HG02610 (cell line): ENCODE data around the gene FKBP11.

Source experiments
- ATAC-seq: cut with Tn5 transposase; IDR thresholded peaks from one replicate; pipeline ENCODE4 v1.9.1; 2021; ENCODE audit warnings: mild to moderate bottlenecking, moderate library complexity; ENCODE audit not compliant: unreplicated experiment

FKBP11 gene

DNA sequence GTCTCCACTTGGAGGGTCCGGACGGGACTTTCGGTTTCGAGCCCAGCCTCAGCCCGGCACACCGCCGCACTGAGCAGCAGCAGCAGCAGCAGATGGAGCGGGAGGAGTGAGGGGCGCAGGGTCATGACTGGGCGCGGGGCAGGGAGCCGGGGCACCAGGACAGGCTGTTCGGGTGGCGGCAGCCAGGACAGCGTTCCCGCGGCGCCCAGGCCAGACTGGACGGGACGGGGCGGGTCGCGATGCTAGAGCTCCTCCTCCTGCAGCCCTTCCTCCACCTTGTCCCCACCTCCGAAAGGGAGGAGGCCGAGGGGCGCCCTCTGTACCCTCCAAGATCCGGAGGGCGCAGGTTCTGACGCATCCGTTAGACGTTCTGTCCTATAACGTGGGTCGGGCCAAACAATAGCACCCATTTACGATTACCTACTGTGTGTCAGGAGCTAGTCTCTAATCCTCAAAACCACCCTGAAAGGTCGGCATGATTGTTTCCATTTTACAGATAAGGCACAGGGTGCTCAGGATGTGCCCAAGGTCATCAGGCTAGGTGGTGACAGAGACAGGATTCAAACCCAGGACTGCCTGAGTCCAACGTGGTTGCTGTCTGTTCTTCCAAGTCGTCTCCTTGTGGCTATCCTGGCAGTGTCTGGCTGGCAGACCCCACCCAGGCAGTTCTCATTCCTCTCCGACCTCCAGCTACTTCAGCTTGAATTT lies at the start of gene FKBP11:
Gene FKBP11, minus strand, starts transcription at position 189 of the 708 bp plus-strand sequence. Its CDS starts 64 bp downstream, at position 125.
- peak; percentile 56 for ATAC-seq

DNA sequence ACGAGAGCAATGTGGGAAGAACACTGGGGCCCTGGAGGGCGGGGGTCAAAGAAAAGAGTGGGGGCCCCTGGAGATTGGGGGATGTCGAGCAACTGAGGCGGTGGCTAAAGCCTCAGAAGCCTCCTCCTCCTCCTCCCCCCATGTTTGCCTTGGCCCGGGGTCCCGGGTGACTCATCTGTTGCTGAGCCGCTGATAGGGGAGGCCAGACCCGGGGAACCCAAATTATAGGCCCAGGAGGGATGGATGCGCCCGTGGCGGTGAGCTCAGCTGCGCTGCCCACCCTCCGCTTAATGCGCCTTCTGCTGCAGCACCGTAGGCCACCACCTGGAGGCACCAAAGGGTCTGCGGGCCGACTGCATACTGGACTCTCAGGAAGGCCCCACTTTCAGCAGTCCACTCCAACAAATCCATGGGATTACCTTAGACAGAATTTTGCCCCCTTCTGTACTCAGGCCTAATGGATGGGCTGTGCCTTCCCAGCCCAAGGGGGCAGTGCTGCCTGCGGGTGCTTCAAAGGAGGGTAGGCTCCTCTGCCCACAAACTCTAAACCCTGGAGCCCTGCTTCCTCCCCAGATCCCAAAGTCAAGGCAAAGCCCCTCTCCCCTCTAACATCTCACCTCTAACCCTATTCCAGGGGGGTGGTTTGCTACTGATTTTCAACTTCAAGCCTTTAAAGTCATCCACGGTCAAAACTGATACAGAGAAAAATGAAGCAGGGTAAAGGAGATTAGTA lies 48.8 kb upstream of the FKBP11 start:
- ATAC-seq, result no peak

DNA sequence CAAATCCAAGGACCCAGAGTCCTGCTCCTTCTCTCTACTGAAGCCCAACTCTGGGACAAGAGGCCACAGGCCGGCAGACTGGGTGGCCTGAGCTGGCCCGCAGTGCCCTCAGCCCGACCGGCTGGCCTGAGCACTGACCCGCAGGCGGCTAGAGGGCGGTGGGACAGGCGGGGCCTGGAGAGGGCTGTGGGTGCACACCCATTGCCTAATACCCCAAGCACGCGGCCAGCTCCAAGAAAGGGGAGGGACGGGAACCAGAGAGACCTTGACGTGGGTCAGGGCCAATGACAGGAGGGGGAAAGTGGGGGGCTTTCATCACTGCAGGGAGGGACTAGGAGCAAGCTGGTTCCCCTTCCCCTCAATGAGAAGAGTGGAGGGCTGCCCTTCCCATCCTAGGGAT lies 48.2 kb upstream of the FKBP11 start:
- ATAC-seq, result no peak

DNA sequence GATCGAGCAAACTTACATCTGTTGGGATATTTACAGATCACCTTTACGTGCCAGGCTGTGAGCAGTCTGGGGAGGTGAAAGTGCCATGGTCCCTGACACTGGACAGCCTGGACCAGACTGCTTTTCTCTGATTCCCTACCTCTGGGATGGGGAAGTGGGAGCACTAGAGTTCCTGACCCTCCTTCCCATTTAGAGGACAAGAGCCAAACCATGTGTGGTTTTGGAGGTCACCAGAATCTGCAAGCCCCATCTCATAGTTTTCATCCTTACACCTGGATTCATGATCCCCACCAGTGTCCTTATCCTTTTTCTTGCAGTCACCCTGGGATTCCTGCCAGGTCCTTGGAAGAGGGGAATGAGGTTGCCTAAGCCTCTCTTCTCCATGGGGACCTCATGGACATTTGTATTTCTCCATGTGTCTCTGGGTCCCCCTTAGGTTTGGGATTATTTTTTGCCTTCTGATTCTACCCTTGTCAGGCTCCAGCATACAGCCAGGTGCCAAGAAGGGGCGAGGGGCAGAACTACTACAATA lies 47.7 kb upstream of the FKBP11 start:
- no peak for ATAC-seq

DNA sequence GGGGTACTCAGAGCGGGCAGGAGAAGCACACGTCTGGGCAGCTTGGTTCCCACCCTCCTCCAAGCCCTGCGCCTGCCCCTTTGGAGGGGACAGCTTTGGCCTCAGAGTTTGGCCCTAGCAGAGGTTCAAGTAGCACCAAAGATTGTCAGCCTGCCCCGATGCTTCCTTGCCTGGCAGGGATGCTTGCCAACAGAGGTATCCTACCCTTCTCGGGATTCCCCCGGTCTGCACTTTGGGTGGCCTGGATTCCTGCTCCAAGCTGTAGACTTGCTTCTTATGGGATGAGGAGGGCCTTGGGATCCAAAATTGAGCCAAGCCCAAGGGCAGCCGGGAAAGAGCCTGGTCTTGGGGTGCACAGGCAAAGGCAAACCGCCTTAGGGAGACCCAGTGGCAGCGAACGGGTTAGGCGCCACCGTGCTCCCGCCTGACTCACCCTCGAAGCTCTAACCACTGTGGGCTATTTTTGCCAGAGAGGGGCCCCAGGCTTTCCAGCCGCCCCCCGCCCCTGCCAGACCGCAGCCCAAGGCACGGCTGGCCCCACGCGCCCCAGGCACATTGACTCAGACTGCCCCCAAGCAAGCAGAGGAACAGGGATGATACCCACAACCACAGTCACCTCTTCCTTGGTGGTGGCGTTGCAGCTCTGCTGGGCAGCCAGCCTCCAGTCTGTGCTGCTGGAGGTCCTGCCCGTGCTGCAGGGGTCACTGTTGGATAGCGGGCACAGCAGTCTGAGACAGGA lies 47.1 kb upstream of the FKBP11 start:
- no peak for ATAC-seq

DNA sequence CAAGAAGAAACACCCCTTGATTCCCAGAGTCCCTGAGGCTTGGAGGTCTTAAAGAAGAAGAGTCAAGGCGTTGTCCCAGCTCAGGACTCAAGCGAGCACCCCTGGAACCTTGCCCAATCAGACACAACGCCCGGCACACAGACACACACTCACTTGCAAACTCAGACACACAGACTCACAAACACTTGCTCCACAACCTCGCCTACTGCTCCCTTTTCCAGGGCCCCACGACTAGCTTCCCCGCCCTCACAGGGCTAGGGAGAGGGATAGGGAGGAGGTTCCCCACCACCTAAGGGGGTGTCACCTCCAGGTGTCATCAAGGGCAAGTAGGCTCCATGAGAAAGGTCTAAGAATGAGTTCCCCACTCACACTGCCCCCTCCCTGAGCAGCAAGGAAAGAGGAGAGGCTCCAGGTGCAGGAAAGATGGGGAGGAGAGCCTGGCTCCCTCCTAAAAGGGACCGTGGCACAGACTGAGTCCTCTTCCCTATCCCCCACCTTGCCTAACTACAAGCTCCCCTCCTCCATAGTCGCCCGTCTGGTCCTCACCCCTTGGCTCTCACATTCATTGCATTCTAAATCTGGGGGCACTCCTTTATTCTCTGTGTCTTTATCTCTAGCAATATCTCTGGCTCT lies 45.5 kb upstream of the FKBP11 start:
- no peak for ATAC-seq

DNA sequence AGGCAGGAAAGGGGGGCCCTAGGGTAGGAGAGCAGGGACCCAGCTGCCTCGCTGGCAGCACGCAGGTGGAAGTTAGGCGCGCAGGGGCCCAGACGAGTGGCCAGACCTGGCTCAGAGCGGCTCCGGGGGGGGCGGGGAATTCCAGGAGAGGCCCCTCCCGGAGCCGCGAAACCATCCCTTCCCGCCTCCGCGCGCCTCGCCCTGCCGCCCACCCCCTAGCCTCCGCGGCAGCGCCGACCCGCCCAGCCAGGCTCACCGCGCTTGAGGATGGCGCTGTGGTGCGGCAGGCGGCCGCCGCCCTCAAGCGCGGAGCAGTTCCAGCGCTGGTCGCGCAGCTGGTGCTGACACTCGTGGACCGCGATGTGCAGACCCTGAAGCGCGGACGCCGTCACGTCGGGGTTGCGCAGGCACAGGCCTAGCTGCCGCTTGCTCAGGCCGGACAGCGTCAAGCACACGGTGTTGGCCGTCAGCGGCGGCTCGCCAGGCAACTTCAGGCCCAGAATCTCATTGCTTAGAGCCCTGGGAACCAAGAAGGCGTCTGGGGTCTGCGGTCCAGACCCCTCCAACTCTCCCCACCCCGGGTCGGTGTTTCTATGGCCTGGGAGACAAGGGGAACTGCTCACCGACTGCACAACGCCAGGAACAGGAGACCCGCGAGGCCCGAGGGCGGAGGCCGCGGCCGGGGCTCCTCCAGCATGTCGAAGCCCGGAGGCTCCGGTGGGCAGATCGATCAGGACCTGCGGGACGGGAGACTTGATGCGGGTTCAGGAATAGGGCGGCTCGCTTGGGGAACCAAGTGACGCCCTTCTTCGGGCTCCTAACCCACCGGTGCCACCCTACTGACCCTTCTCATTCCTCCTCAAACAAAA lies 44.8 kb upstream of the FKBP11 start:
- ATAC-seq, result no peak

DNA sequence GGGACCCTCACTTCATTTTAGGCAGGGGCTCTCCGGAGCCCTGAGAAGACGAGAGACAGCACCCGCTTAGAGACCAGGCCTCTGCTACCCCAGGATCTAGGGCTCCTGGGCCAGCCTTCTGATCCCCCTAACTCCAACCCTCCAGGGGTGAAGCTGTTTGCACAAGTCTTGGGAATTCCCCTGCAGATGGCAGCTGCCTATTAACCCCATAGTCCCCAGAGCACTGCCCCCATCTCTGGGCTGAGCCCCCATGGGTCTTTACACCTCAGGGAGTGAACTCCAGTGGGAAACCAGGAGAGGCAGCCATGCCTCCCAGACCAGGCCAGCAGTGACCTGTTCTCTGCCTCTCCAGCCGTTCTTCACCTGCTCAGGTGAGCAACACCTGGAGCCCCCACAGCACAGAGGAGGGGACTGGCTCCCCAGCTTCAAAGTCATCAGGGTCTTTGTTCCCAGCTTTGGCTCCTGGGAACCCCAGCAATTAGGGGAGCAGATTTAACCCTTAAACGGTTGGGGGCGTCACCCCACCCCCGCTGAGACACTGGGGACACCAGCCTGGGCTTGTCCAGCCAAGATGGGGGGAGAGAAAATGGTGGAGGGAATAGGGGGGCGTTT lies 44.0 kb upstream of the FKBP11 start:
- no peak for ATAC-seq

DNA sequence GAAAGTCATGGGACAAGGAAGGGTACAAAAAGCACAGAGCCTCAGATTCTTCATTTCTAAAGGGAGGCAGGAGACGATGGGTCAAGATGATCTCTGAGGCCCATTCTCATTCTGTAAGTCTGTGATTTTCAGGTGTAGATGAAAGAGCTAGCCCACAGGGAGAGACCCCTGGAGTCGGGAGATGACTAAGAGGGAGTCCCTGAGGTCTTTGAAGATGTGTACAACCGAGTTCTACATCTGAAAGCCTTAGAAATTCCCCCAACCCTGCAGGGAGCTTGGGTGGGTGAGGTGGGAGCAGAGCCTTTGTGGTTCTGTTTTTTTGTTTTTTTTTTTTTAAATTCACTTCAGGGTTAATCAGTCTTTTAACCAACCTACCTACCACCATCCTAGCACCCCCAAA lies 43.2 kb upstream of the FKBP11 start:
- peak; percentile 42 for ATAC-seq

DNA sequence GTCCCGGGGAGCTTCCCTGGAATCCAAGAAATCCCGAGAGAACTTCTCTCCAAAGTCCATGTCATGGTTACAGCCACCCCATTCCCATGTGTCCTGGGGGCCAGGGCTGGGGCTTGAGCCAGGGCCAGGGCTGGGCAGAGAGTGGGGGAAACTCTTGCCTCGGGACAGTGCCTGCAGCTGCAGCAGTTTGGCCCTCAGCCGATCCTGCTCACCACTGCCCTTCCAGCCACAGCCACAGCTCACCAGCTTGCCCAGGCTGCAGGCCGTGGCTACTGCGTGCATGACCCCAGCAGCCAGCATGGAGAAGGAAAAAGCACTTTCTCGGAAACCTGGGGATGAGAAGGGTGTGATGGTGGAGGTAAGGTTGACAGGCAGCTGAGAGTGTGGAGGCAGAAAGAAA lies 42.7 kb upstream of the FKBP11 start:
- ATAC-seq, result no peak

DNA sequence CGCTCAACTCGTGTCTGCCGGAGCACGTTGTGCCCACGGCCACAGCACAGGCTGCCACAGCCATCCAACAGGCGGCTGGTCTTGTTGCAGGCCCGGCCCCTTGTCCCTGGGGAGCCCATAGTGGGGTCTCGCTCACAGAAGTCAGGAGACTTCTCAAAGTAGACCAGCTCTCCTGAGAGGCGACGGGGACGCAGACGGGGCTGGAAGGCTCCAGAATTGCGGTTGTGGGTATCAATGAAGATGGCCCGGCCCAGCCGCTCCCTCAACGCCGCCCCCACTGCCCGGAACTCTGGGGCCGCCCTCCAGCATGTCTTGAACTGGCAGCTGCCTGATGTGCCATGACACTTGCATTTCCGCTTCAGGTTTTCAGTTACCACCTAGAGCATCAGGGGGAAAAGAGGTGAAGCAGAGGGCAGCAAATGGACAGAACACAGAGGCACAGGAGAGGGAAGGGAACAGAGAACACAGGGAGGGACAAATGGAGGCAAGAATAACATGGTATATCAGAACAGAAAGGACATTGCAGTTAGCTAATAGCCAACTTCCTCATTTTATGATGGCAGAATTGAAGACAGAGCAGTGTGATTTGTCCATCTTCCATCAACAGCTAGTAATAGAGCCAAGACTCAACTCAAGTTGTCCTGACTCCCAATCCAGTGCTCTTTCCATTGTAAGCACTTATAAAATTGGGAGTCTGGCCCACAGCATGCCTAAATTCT lies 41.0 kb upstream of the FKBP11 start:
- ATAC-seq, result no peak

DNA sequence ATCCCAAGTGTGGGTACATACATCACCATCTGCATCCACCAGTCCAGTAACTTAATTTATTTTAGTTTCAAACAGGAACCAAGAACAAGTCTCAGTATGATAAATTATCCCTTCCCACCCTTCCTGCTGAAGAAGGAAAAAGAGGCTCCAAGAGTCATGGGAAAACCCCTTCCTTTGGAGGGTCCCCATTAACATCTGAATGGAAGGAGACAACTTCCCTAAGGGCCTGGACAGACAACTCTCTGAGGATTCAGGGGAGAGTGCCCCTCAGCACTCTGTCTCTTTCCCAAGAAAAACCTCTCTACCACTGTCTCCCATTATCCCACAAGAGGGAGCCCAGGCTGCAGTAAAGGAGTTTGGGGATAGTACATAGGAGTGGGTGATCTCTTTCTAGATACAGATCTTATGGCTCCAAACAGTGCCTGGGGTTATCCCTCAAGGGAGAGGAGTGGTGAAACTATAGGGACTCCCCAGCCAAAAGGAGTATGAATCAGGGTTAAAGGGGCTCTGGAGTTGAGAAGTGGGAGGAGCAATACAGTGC lies 40.1 kb upstream of the FKBP11 start:
- no peak for ATAC-seq

DNA sequence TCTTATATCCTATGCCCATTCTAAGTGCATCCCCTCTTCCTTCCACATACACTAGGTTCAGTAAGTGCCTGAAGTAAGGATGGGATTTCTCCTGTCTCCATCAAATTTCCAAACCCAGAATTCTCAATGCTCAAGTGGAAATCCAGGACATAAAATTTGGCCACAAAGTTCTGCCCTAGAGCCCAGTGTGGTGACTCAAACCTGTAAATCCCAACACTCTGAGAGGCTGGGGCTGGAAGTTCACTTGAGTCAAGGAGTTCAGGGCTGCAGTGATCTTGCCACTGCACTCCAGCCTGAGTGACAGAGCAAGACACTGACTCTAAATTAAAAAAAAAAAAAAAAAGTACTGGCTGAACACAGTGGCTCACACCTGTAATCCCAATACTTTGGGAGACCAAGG lies 36.5 kb upstream of the FKBP11 start:
- no peak for ATAC-seq

DNA sequence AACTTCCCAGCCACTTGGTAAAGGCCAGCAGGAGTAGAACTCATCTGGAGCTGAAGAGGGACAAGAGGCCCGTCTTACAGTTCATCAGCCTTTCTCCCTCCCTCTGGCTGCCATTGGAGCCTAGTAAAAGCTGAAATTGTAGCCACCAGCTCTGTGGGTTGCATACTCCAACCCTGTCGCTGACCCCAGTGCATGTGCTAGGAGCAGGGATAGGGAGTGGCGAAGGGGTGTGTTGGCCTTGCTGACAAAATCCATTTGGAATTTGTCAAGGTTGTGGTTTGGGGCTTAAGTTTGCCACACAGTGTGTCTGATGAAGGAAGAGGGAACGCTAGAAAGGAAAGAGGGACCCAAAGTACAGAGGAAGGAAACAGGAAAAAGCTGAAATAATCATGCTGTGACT lies 36.0 kb upstream of the FKBP11 start:
- no peak for ATAC-seq

DNA sequence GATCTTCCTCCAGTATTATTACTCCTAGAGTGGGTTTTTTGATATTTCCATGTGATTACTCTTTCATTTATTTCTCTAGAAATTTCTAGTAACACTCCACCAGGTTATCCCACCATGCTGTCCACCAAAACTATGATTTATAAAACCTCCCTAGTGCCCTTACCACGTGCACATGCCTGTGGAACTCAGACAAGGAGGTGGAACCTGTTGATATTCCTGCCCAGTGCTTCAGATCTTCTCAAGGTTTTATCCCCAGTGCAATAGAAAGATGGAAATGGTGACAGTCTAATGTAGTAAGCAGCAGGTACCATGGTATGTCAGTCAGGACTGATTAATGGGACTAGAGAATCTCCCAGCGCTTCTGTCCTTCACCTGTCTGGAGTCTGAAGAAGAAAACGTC lies 35.5 kb upstream of the FKBP11 start:
- ATAC-seq, result no peak

DNA sequence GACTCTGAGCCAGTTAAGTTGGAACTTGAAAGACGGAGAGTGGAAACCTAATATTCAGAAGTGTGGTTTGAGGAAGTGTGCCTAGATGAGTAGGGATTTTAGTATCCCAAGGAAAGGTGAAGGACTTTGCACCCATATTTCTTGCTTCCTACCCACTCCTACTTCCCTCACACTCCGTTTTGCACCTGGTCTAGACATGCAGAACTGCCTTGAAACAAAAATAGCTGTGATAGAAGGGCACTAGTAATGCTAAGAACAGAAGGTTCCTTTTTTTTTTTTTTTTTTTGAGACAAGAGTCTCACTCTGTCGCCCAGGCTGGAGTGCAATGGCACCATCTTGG lies 32.7 kb upstream of the FKBP11 start:
- ATAC-seq, result no peak

DNA sequence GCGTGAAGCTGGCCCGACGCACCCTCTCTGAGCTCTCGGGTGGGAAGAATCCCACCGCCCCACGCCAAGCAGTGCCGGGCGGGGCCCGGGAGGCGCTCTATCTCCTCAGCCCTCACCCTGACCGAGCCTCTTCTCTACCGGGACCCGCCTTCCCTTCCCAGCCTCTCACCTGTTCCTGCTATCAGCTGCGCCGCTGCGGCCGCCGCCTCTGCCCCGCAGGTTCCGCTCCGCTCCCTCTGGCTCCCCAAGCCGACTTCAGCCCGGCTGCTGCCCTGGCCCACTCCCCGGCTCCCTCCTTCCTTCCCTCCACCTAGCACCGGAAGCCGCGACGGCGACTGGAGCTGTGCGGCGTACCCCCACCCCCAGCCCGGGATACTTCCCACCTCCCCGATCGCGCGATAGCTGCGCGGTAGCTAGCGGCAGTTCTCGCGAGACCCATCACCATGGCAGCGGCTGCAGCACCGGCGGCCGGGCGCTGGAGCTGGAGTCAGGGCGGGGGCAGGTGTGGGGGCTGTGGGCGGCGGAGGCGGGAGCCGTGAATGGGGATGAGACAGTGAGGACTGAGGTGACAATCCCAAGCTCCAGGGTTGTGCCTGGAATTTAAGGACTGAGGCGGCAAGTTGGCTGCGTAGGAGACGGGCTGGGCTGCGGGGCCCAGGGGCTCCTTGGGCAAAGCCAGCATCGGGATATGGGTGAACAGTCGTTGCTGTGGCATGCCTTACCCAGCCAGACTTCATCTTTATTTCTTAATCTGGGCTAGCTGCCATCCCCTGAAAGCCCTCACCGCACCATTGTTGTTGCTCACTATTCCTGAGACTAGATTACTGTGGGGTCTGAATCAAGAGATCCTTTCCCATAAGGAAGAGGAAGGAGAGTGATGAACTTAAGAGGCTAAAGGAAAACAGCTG lies 32.1 kb upstream of the FKBP11 start, which contains the start of gene ARF3:
Gene ARF3, minus strand, starts transcription at position 347 of the 908 bp plus-strand sequence. CDS start 16,392 bp downstream, outside the sequence.
- ATAC-seq, result peak; percentile 89
